MM.1S (cell line): ENCODE data around the gene AGGF1.

Experiments
- CTCF ChIP-seq: fragments of 300-600 bp; sonication (generic); IDR thresholded peaks from 2 replicates; pipeline ENCODE4 v1.5.1; 2016; ENCODE audit warnings: antibody characterized with exemption, low read length, mixed read lengths
- EZH2phosphoT487 ChIP-seq: fragments of 300-600 bp; sonication (generic); IDR thresholded peaks from 2 replicates; pipeline ENCODE4 v1.6.1; 2018; ENCODE audit warnings: antibody characterized with exemption, low read length

GRCh38 chr5:77104813-77105212 lies 74.6 kb downstream of the AGGF1 start:
- TF ChIP-seq CTCF, result no peak
- no peak for TF ChIP-seq EZH2phosphoT487
